Measurements from ENCODE around the gene ZNF594.
"Not testable (repeated sequence)": the region's sequence is repeated elsewhere in the genome, so short reads cannot be mapped to it uniquely, and the experiment has no call there.

ZNF594 gene

GRCh38 chr17:5135726-5136579 lies 55.7 kb downstream of the ZNF594 start:
- DNase-seq = no peak

DNA sequence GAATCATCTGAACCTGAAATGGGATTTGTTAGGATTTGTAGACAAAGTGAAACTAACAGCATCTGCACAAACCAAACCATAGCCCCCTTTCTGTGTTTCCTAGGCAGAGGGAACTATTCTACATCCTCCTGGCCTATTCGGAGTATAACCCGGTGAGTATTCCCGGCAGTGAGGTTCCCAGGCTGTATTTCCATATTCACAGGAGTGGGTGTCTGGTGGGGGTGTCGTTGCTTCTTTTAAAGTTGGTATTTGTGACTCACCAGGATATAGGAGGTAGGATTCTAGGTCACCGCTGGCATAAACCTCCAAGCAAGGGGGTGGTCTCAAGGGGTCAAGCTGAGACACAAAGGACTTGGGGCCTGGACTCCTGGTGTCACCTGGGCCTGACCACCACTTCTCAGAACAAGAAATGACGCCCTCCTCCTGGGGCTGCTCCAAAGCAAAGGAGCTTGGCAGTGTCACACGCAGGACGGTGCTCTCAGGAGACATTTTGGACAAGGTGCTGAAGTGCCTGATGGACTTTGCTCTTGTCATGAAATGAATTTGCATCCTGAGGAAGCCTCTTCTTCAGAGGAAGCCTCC lies 56.4 kb downstream of the ZNF594 start:
- not testable (repeated sequence) for DNase-seq

DNA sequence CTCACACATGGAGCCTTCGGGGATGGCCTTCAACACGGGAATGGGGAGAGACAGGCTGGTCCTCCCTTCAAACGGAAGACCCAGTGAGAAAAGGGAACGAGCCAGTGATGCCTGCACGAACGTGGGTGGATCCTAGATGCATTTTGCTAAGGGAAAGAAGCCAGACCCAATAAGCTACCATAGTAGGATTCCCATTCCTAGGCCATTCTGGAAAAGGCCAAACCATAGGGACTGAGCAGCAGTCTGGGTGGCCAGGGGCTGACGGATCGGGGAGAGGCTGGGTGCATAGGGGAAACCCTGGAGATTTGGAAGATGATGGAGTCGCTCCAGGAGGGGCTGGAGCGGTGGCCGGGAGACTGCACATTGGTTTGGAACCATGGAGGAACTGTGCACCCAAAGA lies 57.1 kb downstream of the ZNF594 start:
- DNase-seq = not testable (repeated sequence)

GRCh38 chr17:5133961-5134360 lies 57.7 kb downstream of the ZNF594 start:
- not testable (repeated sequence) for DNase-seq

DNA sequence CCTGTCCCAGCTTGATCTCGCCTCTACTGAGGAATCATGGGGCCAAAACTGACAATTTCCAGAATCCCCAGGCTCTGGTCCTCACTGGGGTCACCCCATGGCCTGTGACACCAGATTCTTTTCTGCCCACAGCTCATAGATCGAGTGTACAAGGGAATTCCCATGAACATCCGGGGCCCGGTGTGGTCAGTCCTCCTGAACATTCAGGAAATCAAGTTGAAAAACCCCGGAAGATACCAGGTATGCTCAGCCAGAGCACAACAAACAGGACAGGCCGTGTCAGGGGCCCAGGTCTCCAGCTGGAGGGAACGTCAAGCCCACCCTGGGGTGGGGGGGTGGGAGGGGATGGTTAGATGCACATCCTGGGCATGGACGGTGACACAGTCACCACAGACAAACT lies 58.4 kb downstream of the ZNF594 start:
- DNase-seq = no peak

DNA sequence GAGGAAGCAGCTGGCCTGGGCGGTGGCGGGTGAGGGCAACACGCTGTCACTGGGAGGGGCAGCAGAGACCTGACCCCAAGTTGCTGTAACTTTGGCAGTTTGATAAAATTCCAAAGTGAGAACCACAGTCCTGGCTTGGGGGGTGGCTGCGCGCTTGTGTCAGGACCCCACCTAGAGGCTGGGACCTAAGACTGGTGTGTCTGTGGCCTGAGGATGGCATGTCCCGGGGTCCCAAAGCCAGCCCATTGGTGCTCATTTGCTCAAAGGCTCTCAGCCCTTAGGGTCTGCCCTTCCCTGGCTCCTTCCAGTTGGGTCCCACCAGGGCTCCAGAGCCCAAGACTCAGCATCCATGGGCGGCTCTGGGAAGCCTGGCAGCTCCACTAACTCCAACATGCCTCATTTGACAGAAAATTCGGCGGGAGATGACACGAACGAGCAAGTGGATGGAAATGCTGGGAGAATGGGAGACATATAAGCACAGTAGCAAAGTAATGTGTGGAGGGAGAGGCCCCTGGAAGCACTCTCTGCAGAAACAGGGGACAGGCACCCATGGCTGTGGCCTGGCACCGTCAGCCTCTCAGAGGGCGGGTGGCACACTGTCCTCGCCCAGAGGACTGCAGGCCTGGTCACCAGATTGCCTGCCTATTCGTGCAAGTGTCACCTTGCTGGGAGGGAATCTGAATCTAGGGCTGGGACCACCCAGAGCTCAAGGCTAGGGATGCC lies 59.0 kb downstream of the ZNF594 start:
- not testable (repeated sequence) for DNase-seq

DNA sequence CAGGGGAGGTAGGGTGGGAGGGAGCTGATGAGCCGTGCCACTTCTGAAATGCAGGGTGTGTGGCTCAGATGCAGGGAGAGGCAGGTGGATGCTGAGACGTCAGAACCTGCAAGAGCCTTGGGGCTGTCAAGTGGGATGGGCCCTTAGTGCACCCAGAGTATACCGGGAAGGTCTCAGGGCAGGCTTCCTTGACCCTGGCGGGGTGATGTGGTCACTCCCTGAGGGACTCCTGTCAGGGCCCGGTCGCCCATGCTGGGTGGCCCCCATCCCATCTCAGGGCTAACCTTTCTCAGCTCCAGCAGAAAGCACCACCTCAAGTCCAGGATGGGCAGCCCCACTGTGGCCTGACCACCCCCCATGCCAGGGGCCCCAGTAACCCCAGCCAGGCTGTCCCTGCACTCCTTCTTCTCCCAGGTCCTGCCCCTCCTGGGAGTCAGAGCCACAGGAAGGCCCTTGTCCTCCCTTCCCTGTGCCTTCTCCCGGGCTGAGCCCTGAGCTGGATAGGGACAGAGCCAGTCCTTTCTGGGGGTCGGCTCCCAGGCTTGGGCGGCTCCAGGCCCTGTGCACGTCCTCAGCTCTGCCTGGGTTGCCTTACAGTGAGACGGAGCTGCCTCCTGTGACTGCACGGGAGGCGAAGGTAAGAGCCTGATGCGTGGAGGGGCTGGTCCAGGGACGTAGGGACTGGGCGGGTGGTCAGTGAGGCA lies 59.7 kb downstream of the ZNF594 start:
- not testable (repeated sequence) for DNase-seq

DNA sequence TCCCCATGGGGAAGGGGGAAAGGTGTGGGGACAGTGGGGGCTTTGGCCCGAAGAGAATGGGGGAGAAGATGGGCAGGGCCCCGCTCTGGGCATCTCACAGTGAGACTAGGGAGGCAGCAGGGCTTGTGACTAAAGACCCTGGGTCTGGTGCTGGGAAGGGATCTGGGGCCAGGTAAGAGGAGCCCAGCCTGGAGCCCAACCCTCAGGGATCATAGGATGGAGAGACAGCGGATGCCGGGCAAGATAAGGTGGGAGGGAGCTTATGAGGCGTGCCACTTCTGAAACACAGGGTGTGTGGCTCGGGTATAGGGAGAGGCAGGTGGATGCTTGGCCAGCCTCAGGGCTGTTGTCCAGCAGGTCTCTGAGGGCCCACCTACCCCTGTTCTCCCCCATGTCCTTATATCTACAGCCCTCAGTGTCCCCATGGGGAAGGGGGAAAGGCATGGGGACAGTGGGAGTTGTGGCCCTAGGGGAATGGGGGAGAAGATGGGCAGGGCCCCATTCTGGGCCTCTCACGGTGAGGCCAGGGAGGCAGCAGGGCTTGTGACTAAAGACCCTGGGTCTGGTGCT lies 60.4 kb downstream of the ZNF594 start:
- DNase-seq = no peak

DNA sequence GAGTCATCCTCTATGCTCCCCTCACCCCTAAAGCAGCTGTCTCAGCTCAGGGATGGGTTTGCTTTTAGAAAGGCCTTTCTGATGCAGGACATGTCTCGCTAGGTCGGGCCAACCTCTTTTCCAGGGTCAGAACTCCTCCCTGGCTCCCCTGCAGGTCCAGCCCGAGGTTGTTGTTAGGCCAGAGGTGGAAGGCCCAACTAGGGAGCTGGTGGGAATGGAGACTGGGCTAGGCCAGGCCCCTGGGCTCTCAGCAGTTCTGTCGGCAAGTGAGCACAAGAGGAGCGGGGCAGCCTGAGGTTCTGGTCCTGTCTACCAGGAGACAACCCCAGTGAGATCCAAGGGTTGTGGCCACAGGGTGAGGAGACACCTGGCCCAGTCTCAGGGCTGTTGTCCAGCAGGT lies 61.0 kb downstream of the ZNF594 start:
- not testable (repeated sequence) for DNase-seq

- DNase-seq = not testable (repeated sequence)
Measured at GRCh38 chr17:5130261-5130660, 61.4 kb downstream of the ZNF594 start.

GRCh38 chr17:5129770-5130169 lies 61.9 kb downstream of the ZNF594 start:
- DNase-seq = not testable (repeated sequence)
